Astrocyte of the cerebellum (primary cell): ENCODE measurements around the gene GPC5.

Experiments
- DNase-seq: peaks from one replicate; pipeline ENCODE4 v3.0.0-alpha.2; 2011; ENCODE audit warnings: low read depth
- H3K4me3 ChIP-seq: 2 replicates; pipeline ENCODE4 v1.5.1; 2011; ENCODE audit warnings: mild to moderate bottlenecking, low read depth, low read length, moderate library complexity
- CTCF ChIP-seq: IDR thresholded peaks from 2 replicates; pipeline ENCODE4 v1.5.1; 2012; ENCODE audit warnings: low read length, low read depth, moderate library complexity, mild to moderate bottlenecking; ENCODE audit errors: missing control alignments
- in situ Hi-C: cut with HindIII; loops from 2 replicates; pipeline ENCODE4 v1.10.0; 2017; ENCODE audit warnings: low sequenced_read_pairs

The GPC5 gene

DNA sequence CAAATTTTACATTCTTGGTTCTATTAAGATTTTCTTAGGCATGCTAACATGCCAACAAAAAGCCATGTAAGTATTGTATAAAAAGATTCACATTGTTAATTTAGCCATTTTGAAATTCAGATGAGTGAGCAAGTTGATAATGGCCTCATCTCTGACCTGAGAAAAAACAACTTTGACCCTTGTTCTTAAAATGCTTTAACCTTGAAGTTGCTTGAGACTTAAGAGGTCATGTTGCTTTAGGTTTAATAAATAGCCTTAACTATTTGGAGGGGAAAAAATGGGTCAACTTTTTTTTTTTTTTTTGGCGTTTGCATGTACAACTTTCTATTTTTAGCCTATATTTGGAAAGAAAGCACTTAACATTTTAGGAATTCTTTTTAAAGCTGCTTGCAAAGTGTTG lies 44.9 kb upstream of the GPC5 start:
- no peak for TF ChIP-seq CTCF
- DNase-seq: no peak
- H3K4me3 ChIP-seq: no peak overlapping the region
- in situ Hi-C loops: no loop called here

- DNase-seq: no peak
- H3K4me3 ChIP-seq: no peak overlapping the region
- no peak for TF ChIP-seq CTCF
- in situ Hi-C loops: no loop called here
Measured at GRCh38 chr13:91355099-91355825, 43.2 kb upstream of the GPC5 start.

DNA sequence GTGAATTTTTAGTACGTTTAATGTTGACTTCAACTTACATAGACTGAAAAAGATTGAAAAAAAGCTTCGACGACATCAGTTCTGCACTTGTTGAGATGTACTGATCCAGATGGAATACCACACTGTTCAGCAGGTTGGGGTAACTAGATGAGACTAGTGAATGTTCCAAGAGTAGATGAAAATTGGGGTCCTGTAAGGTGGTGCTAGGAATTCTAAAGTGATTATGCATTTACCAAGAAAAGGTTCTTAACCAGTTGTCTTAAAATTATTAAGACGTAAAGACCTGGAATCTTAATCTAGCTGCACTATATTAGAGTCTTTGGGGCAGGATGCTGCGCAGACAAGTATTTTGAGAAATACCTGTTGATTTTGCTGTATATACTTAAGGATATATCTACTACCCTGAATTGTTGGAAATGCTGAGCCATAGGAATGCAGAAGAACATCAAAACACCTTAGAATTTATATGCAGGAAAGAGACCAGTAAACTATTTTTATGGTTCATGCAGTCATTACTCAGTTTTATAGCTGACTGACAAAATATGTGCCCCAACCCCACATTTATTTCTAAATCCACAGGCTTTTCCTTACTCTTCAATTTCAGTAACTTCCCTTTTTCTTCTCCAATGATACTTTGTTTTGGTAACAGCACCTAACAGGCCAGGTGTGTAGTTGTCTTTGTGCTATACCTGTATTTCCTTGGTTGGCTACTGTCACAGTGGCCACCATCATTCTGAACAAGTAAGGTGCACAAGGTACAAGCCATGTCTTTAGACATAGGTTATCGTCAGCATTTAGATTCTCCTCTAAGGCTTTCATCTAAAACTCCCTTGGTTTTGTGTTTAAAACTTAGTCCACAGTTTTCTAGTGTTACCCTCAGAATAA lies 42.4 kb upstream of the GPC5 start:
- no peak overlapping the region for H3K4me3 ChIP-seq
- in situ Hi-C loops: no loop called here
- no peak for TF ChIP-seq CTCF
- no peak for DNase-seq

GRCh38 chr13:91356919-91357612 lies 41.4 kb upstream of the GPC5 start:
- in situ Hi-C loops: no loop called here
- H3K4me3 ChIP-seq: no peak overlapping the region
- no peak for TF ChIP-seq CTCF
- no peak for DNase-seq

GRCh38 chr13:91357613-91358386 lies 40.6 kb upstream of the GPC5 start:
- no peak for TF ChIP-seq CTCF
- in situ Hi-C loops: no loop called here
- no peak overlapping the region for H3K4me3 ChIP-seq
- DNase-seq: no peak

DNA sequence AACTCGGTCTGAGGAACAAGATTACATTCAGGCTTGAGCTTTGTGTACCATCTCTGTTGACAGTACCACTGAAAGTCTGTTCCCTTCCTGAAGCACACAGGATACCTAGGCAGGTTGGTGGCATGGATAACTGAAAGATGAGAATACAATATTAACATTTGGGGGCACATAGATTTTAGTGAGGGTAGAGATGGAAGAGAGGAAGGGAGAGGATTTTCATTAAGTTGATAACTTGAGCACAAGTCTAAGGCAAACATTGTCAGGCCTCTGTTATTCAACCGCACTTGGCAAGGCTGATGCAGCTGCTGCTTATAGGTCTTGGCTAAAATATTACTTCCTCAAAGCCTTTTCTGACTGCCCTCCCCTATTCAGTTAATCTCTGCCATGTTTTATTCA lies 40.0 kb upstream of the GPC5 start:
- DNase-seq: no peak
- no peak overlapping the region for H3K4me3 ChIP-seq
- in situ Hi-C loops: no loop called here
- TF ChIP-seq CTCF: no peak
